GM12801 (cell line): ENCODE measurements around the gene SLC38A1.

Source experiments
- CTCF ChIP-seq: IDR thresholded peaks from one replicate; pipeline ENCODE4 v1.5.1; 2011; ENCODE audit warnings: control low read depth; ENCODE audit not compliant: insufficient read length; ENCODE audit errors: extremely low read depth

The SLC38A1 gene

GRCh38 chr12:46253544-46254162 is 15.2 kb downstream of the SLC38A1 start:
- TF ChIP-seq CTCF = no peak

DNA sequence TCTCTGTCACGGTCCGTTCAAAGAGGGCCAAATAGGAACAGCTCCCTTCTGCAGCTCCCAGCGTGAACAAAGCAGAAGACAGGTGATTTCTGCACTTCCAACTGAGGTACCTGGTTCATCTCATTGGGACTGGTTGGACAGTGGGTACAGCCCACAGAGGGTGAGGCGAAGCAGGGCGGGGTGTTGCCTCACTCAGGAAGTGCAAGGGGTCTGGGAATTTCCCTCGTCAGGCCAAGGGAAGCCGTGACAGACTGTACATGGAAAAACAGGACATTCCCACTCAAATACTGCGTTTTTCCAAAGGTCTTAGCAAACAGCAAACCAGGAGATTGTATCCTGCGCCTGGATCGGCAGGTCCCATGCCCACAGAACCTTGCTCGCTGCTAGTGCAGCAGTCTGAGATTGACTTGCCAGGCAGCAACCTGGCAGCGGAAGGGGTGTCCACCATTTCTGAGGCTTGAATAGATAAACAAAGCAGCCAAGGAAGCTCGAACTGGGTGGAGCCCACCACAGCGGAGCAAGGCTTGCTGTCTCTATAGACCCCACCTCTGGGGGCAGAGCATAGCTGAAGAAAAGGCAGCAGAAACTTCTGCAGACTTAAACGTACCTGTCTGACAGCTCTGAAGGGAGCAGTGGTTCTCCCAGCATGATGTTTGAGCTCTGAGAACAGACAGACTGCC is 22.7 kb downstream of the SLC38A1 start:
- no peak for TF ChIP-seq CTCF

GRCh38 chr12:46244997-46245396 is 23.8 kb downstream of the SLC38A1 start:
- TF ChIP-seq CTCF = no peak

GRCh38 chr12:46244273-46244915 is 24.4 kb downstream of the SLC38A1 start:
- no peak for TF ChIP-seq CTCF

- no peak for TF ChIP-seq CTCF
Measured at GRCh38 chr12:46242569-46242968, 26.3 kb downstream of the SLC38A1 start.

GRCh38 chr12:46240436-46240835 is 28.4 kb downstream of the SLC38A1 start:
- no peak for TF ChIP-seq CTCF

- TF ChIP-seq CTCF = no peak
Measured at GRCh38 chr12:46238821-46239220, 30.0 kb downstream of the SLC38A1 start.
